KMS-11 (cell line): ENCODE measurements around the gene TUBA4A.
"Not testable (repeated sequence)": the region's sequence is repeated elsewhere in the genome, so short reads cannot be mapped to it uniquely, and the experiment has no call there.

Experiments used
- H2AFZ ChIP-seq: fragments of 200-600 bp; sonication (generic); 2 replicates; pipeline ENCODE4 v1.6.1; 2016; ENCODE audit warnings: antibody characterized with exemption, mixed run types, low read depth
- H3K27ac ChIP-seq: fragments of 200-600 bp; sonication (generic); 2 replicates; pipeline ENCODE4 v1.6.1; 2016; ENCODE audit warnings: mild to moderate bottlenecking, mixed run types
- H3K27me3 ChIP-seq: fragments of 200-600 bp; sonication (generic); 2 replicates; pipeline ENCODE4 v1.6.1; 2017; ENCODE audit warnings: mild to moderate bottlenecking, low read depth, mixed run types, moderate library complexity; ENCODE audit not compliant: insufficient read depth
- H3K36me3 ChIP-seq: fragments of 200-600 bp; sonication (generic); 2 replicates; pipeline ENCODE4 v1.6.1; 2017; ENCODE audit warnings: mild to moderate bottlenecking, mixed run types; ENCODE audit not compliant: insufficient read depth
- H3K4me1 ChIP-seq: fragments of 200-600 bp; sonication (generic); 2 replicates; pipeline ENCODE4 v1.6.1; 2016; ENCODE audit warnings: mild to moderate bottlenecking, low read depth, mixed run types; ENCODE audit not compliant: poor library complexity, severe bottlenecking
- H3K4me2 ChIP-seq: fragments of 200-600 bp; sonication (generic); 2 replicates; pipeline ENCODE4 v1.7.0; 2016; ENCODE audit warnings: mild to moderate bottlenecking, mixed run types
- H3K4me3 ChIP-seq: fragments of 200-600 bp; sonication (generic); IDR thresholded peaks from 2 replicates; pipeline ENCODE4 v1.6.1; 2017; ENCODE audit warnings: low read depth, low read length, mixed read lengths; ENCODE audit not compliant: insufficient read depth
- H3K79me2 ChIP-seq: fragments of 200-600 bp; sonication (generic); 2 replicates; pipeline ENCODE4 v1.6.1; 2016; ENCODE audit warnings: low read depth, mixed run types; ENCODE audit not compliant: insufficient read depth
- H3K9ac ChIP-seq: fragments of 200-600 bp; sonication (generic); 2 replicates; pipeline ENCODE4 v1.6.1; 2016; ENCODE audit warnings: mild to moderate bottlenecking, mixed run types
- H4K20me1 ChIP-seq: fragments of 200-600 bp; sonication (generic); 2 replicates; pipeline ENCODE4 v1.6.1; 2016; ENCODE audit warnings: mild to moderate bottlenecking, mixed run types; ENCODE audit not compliant: insufficient read depth
- TF ChIP-seq, protein P1 (sequence below): fragments of 200-600 bp; sonication (generic); conservative IDR thresholded peaks from 2 replicates; pipeline ENCODE4 v1.6.1; 2017; ENCODE audit warnings: low read depth, mild to moderate bottlenecking, antibody characterized with exemption, low read length, moderate library complexity, mixed read lengths

Gene TUBA4A

DNA sequence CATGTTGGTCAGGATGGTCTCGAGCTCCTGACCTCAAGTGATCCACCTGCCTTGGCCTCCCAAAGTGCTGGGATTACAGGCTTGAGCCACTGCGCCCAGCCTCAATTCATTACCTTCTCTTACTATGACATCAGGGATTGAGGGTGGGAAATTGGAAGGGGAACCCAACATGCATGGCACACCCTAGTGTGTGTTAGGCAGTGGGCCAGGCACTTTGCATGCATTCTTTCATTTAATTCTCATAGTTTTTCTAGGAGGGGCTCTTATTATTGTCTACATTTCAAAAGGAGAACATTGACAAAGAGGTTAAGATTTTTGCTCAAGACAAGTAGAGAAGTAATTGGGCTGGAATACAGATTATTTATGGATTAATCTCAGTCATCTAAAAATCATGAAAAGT lies 14.6 kb upstream of the TUBA4A start:
- no peaks in the 10 kb centered on the region for H3K79me2 ChIP-seq
- no peak overlapping the region for H3K4me2 ChIP-seq
- no peak overlapping the region for H3K4me3 ChIP-seq
- no peak overlapping the region for H3K9ac ChIP-seq
- no peaks in the 10 kb centered on the region for H3K4me1 ChIP-seq
- TF ChIP-seq, protein P1, sequence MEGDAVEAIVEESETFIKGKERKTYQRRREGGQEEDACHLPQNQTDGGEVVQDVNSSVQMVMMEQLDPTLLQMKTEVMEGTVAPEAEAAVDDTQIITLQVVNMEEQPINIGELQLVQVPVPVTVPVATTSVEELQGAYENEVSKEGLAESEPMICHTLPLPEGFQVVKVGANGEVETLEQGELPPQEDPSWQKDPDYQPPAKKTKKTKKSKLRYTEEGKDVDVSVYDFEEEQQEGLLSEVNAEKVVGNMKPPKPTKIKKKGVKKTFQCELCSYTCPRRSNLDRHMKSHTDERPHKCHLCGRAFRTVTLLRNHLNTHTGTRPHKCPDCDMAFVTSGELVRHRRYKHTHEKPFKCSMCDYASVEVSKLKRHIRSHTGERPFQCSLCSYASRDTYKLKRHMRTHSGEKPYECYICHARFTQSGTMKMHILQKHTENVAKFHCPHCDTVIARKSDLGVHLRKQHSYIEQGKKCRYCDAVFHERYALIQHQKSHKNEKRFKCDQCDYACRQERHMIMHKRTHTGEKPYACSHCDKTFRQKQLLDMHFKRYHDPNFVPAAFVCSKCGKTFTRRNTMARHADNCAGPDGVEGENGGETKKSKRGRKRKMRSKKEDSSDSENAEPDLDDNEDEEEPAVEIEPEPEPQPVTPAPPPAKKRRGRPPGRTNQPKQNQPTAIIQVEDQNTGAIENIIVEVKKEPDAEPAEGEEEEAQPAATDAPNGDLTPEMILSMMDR: no peak
- no peak overlapping the region for H2AFZ ChIP-seq
- no peak overlapping the region for H3K27ac ChIP-seq
- H4K20me1 ChIP-seq: no peaks in the 10 kb centered on the region
- H3K36me3 ChIP-seq: no peaks in the 10 kb centered on the region
- H3K27me3 ChIP-seq: no peaks in the 10 kb centered on the region

DNA sequence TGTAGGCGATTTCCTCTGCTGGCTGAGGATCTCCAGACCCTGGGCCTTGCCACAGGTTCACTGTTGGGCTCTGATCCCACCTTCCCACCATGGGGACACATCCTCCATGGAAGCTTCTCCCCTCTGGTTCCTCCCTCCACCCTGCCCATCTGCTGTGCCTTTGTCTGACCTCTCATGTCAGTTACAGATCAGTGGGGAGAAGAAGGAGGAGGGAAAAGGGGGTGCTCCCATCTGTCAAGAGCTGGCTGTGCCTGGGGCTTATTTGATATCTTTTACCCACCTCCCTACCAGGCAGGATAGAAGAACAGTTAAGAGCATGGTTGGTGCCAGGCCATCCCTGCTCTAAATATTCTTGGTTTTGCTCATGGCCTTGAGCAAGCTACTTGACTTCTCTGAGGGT lies 13.2 kb upstream of the TUBA4A start:
- Histone ChIP-seq H3K27ac (no peak overlapping the region), H3K4me3 (no peak overlapping the region)

GRCh38 chr2:219266232-219266631 lies 12.5 kb upstream of the TUBA4A start:
- H3K4me3 ChIP-seq: no peak overlapping the region
- H3K4me1 ChIP-seq: no peaks in the 10 kb centered on the region
- no peaks in the 10 kb centered on the region for H3K79me2 ChIP-seq
- H3K27ac ChIP-seq: no peak overlapping the region
- no peak overlapping the region for H2AFZ ChIP-seq
- no peaks in the 10 kb centered on the region for H4K20me1 ChIP-seq
- TF ChIP-seq, protein P1: no peak
- H3K4me2 ChIP-seq: no peak overlapping the region
- no peak overlapping the region for H3K9ac ChIP-seq
- H3K27me3 ChIP-seq: no peaks in the 10 kb centered on the region
- no peaks in the 10 kb centered on the region for H3K36me3 ChIP-seq

More for the DNA sequence above, 13.2 kb upstream of the TUBA4A start:
- no peaks in the 10 kb centered on the region for H3K36me3 ChIP-seq
- H3K9ac ChIP-seq: no peak overlapping the region
- TF ChIP-seq, protein P1: no peak
- H3K79me2 ChIP-seq: no peaks in the 10 kb centered on the region
- no peak overlapping the region for H3K4me2 ChIP-seq
- no peaks in the 10 kb centered on the region for H3K27me3 ChIP-seq
- H3K4me1 ChIP-seq: no peaks in the 10 kb centered on the region
- no peaks in the 10 kb centered on the region for H4K20me1 ChIP-seq
- no peak overlapping the region for H2AFZ ChIP-seq

DNA sequence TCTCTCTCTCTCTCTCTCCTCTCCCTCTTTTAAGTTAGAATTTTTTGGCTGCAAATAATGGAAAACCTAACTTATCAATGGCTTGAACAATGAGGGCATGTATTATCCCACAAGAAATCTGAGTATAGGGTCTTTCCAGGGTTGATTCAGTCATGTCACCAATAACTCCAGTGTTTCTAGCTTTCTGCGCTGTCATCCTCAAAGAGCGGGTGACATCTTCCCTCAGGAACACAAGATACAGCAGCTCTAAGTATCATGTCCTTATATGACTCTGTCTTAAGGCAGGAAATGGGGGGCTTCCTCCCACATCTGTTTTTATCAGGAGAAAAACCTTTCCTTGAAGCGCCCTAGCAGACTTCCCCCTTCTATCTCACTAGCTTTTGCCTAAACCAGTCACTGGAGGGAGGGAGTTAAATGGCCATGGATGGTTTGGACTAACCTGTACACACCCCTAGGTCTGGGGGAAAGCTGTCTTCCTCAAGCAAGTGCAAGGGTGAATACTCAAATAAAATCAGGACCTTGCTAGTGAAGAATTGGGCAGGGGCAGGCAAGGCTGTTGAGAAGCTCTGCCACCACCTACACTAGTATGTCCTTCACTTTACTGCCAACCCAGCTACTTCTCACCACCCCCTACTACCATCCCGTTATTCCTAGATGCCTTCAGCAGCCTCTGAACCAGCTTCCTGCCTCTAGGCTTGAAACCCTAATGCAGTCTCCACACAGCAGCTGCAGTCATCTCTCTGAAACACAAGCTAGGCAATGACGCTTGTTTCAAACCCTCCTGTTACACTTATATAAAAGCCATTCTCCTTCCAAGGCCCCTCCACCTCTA lies 7.5 kb upstream of the TUBA4A start:
- Histone ChIP-seq H3K27ac (no peak overlapping the region), H3K27me3 (peaks cover 3% of the 10 kb centered on the region; the same call in 1 of the 2 replicates), H3K79me2 (no peaks in the 10 kb centered on the region), H3K4me2 (no peak overlapping the region), H3K4me3 (no peak overlapping the region), H3K36me3 (no peaks in the 10 kb centered on the region), H2AFZ (no peak overlapping the region), H3K4me1 (no peaks in the 10 kb centered on the region), H4K20me1 (no peaks in the 10 kb centered on the region), H3K9ac (no peak overlapping the region)
- TF ChIP-seq, protein P1: no peak

GRCh38 chr2:219258942-219259341 lies 5.2 kb upstream of the TUBA4A start:
- H4K20me1 ChIP-seq, H3K9ac ChIP-seq, H3K4me3 ChIP-seq, H3K27ac ChIP-seq, H3K79me2 ChIP-seq, H3K4me2 ChIP-seq, H3K36me3 ChIP-seq, H3K4me1 ChIP-seq, H2AFZ ChIP-seq: not testable (repeated sequence)
- H3K27me3 ChIP-seq: peaks cover 22% of the 10 kb centered on the region; the same call in 1 of the 2 replicates
